GM18502 (cell line): Measurements from ENCODE around the gene HK1.
"Not testable (repeated sequence)": the region's sequence is repeated elsewhere in the genome, so short reads cannot be mapped to it uniquely, and the experiment has no call there.

ENCODE experiments used
- ATAC-seq: cut with Tn5 transposase; IDR thresholded peaks from one replicate; pipeline ENCODE4 v1.9.1; 2021; ENCODE audit warnings: mild to moderate bottlenecking; ENCODE audit not compliant: unreplicated experiment, poor library complexity

The HK1 gene

GRCh38 chr10:69306421-69306820 is 28.1 kb downstream of the HK1 start:
- ATAC-seq = no peak

- ATAC-seq = no peak
Observed at GRCh38 chr10:69307434-69307833, 29.1 kb downstream of the HK1 start.

GRCh38 chr10:69308304-69308703 is 30.0 kb downstream of the HK1 start:
- ATAC-seq = not testable (repeated sequence)

GRCh38 chr10:69311309-69311708 is 33.0 kb downstream of the HK1 start:
- ATAC-seq = no peak

GRCh38 chr10:69312528-69312927 is 34.2 kb downstream of the HK1 start:
- no peak for ATAC-seq

- ATAC-seq = no peak
Observed at GRCh38 chr10:69315100-69315542, 36.8 kb downstream of the HK1 start.

GRCh38 chr10:69315610-69316312 is 37.5 kb downstream of the HK1 start:
- no peak for ATAC-seq

- no peak for ATAC-seq
Observed at GRCh38 chr10:69316313-69317059, 38.2 kb downstream of the HK1 start.

- peak; percentile 56 for ATAC-seq
Observed at GRCh38 chr10:69317175-69317604, 38.9 kb downstream of the HK1 start.

- no peak for ATAC-seq
Observed at GRCh38 chr10:69317626-69318105, 39.4 kb downstream of the HK1 start.

GRCh38 chr10:69318106-69318866 is 40.0 kb downstream of the HK1 start:
- ATAC-seq = peak; percentile 81

- peak; percentile 27 for ATAC-seq
Observed at GRCh38 chr10:69318867-69319727, 40.8 kb downstream of the HK1 start.

- no peak for ATAC-seq
Observed at GRCh38 chr10:69319841-69320316, 41.6 kb downstream of the HK1 start.

GRCh38 chr10:69320521-69320920 is 42.2 kb downstream of the HK1 start:
- no peak for ATAC-seq

- ATAC-seq = no peak
Observed at GRCh38 chr10:69321039-69321715, 42.9 kb downstream of the HK1 start.

GRCh38 chr10:69321865-69322264 is 43.6 kb downstream of the HK1 start:
- ATAC-seq = no peak

- not testable (repeated sequence) for ATAC-seq
Observed at GRCh38 chr10:69322346-69322745, 44.0 kb downstream of the HK1 start.

- no peak for ATAC-seq
Observed at GRCh38 chr10:69323622-69324021, 45.3 kb downstream of the HK1 start.

- ATAC-seq = no peak
Observed at GRCh38 chr10:69324583-69324982, 46.3 kb downstream of the HK1 start.
